Natural killer cell (primary cell): ENCODE measurements around the gene MIEF2. TPM values are rescaled to one million over a fixed set of nuclear protein-coding genes. Genes with fewer than 3 reads are reported as not detected.
"Not testable (repeated sequence)": the region's sequence is repeated elsewhere in the genome, so short reads cannot be mapped to it uniquely, and the experiment has no call there.

Experiments used
- ATAC-seq, 3 donors: fragments of 150-1000 bp in 2 of 3; fragments of 200-7000 bp in 1 of 3; cut with Tn5 transposase; 1 replicate in 1 of 3; 2 replicates in 2 of 3; pipeline ENCODE4 v1.10.0; 2021; ENCODE audit warnings: mild to moderate bottlenecking in 2 of 3, moderate library complexity in 2 of 3
- DNase-seq, 2 donors: peaks; one replicate each; pipeline versions ENCODE4 v3.0.0 to v3.0.0-alpha.2; 2013 to 2021; ENCODE audit warnings: mixed read lengths in 1 of 2
- H3K27ac ChIP-seq: one replicate; pipeline ENCODE4 v1.5.1; 2013; ENCODE audit warnings: mild to moderate bottlenecking, low read length
- H3K27me3 ChIP-seq: one replicate; pipeline ENCODE4 v1.6.1; 2013; ENCODE audit warnings: low read length; ENCODE audit not compliant: control insufficient read depth, insufficient read depth
- H3K36me3 ChIP-seq: one replicate; pipeline ENCODE4 v1.6.1; 2013; ENCODE audit warnings: low read length; ENCODE audit not compliant: control insufficient read depth, insufficient read depth
- H3K4me1 ChIP-seq: one replicate; pipeline ENCODE4 v1.6.1; 2013; ENCODE audit warnings: low read length; ENCODE audit not compliant: control insufficient read depth, insufficient read depth
- H3K4me3 ChIP-seq: one replicate; pipeline ENCODE4 v1.5.1; 2013; ENCODE audit warnings: low read length
- H3K9me3 ChIP-seq: one replicate; pipeline ENCODE4 v1.6.1; 2013; ENCODE audit warnings: low read length; ENCODE audit not compliant: control insufficient read depth, insufficient read depth
- H3K27ac Mint-ChIP-seq, 2 donors: one replicate each; pipeline ENCODE4 v1.8.0; 2022; ENCODE audit warnings: mild to moderate bottlenecking in 2 of 2, mixed read lengths in 2 of 2, moderate library complexity in 1 of 2
- H3K27me3 Mint-ChIP-seq, 2 donors: one replicate each; pipeline ENCODE4 v1.8.0; 2022; ENCODE audit warnings: low read depth in 2 of 2, mixed read lengths in 2 of 2
- H3K36me3 Mint-ChIP-seq: one replicate; pipeline ENCODE4 v1.8.0; 2022; ENCODE audit warnings: mixed read lengths
- H3K4me1 Mint-ChIP-seq, 2 donors: one replicate each; pipeline ENCODE4 v1.8.0; 2022; ENCODE audit warnings: mixed read lengths in 2 of 2
- H3K4me3 Mint-ChIP-seq: one replicate; pipeline ENCODE4 v1.8.0; 2022; ENCODE audit warnings: mild to moderate bottlenecking, moderate library complexity, mixed read lengths
- H3K9me3 Mint-ChIP-seq, 2 donors: one replicate each; pipeline ENCODE4 v1.8.0; 2022; ENCODE audit warnings: mixed read lengths in 2 of 2
- CTCF ChIP-seq: fragments of 200-600 bp; IDR thresholded peaks from one replicate; pipeline ENCODE4 v1.8.0; 2022; ENCODE audit warnings: antibody characterized with exemption
- WGBS: methylation state at CpG from one replicate; pipeline ENCODE4 v1.1.7; 2013; ENCODE audit warnings: missing lambda C conversion rate; ENCODE audit not compliant: insufficient coverage; 5-methylcytosine and 5-hydroxymethylcytosine counted together
- intact Hi-C: fragments of 100-400 bp; cut with micrococcal nuclease; formaldehyde crosslinking; loops from one replicate; pipeline ENCODE4 v1.14.2; 2022
- total RNA-seq, 4 donors: library from RNA; stranded (reverse); fragments of 120-200 nt in 1 of 4; gene quantifications; one replicate each; pipeline versions ENCODE4 v1.2.3 to v1.2.4, GENCODE V29; 2013 to 2022

Gene MIEF2
- total RNA-seq, 3 donors from 2014 or later (not counting 1 experiment from before 2014, with no cell fraction given), result 10.6 to 12.8 (median 11.3) TPM

DNA sequence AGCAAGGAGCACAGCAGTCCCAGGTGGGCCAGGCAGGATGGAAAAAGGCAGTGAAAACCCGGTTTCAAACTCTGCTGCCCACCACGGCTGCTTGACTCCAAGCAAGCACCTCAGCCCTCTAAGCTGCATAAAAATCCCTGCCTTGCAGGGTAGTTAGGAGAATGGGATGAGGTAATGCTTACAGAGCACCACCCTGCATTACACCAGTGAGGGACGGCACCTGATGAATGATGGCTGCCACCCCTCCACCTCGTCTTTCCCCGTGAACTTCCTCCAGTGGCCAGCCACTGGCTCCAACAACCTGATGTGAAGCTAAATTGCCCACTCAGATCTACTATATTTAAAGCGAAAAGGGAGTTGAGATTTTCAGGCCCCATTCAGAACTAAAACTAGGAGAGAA lies 21.3 kb downstream of the MIEF2 start:
- Histone ChIP-seq H3K27ac (no peak overlapping the region), H3K9me3 (no peaks in the 10 kb centered on the region), H3K4me1 (no peaks in the 10 kb centered on the region), H3K4me3 (no peak overlapping the region), H3K27me3 (no peaks in the 10 kb centered on the region), H3K36me3 (peaks cover 69% of the 10 kb centered on the region)
- Mint-ChIP-seq H3K36me3 (no peaks in the 10 kb centered on the region), H3K4me3 (no peak overlapping the region), H3K27me3 (no peaks in the 10 kb centered on the region), H3K9me3 (no peaks in the 10 kb centered on the region), H3K27ac (no peak overlapping the region), H3K4me1 (no peaks in the 10 kb centered on the region)
- ATAC-seq (no peak), DNase-seq (no peak)
- 93% methylated on average over 6 of the region's 6 CpGs for WGBS
- TF ChIP-seq CTCF, result no peak
- intact Hi-C loops, result no loop called here

GRCh38 chr17:18285296-18285695 lies 24.8 kb downstream of the MIEF2 start:
- Histone ChIP-seq H3K4me1 (no peaks in the 10 kb centered on the region), H3K4me3 (no peak overlapping the region), H3K36me3 (peaks cover 57% of the 10 kb centered on the region), H3K9me3 (no peaks in the 10 kb centered on the region), H3K27me3 (no peaks in the 10 kb centered on the region), H3K27ac (no peak overlapping the region)
- H3K27me3 Mint-ChIP-seq, result no peaks in the 10 kb centered on the region
- no peaks in the 10 kb centered on the region for H3K9me3 Mint-ChIP-seq
- no peak for TF ChIP-seq CTCF
- no peak overlapping the region for H3K4me3 Mint-ChIP-seq
- WGBS, result 96% methylated on average over 11 of the region's 11 CpGs
- no peaks in the 10 kb centered on the region for H3K36me3 Mint-ChIP-seq
- DNase-seq (no peak), ATAC-seq (no peak)
- H3K4me1 Mint-ChIP-seq, result no peaks in the 10 kb centered on the region
- no peak overlapping the region for H3K27ac Mint-ChIP-seq
- intact Hi-C loops, result no loop called here

GRCh38 chr17:18291718-18292540 lies 31.5 kb downstream of the MIEF2 start:
- no peak overlapping the region for H3K27ac ChIP-seq
- 96% methylated on average over 11 of the region's 15 CpGs for whole genome bisulfite sequencing
- Mint-ChIP-seq H3K36me3 (no peaks in the 10 kb centered on the region), H3K27ac (no peak overlapping the region), H3K4me1 (no peaks in the 10 kb centered on the region), H3K4me3 (no peak overlapping the region), H3K27me3 (no peaks in the 10 kb centered on the region), H3K9me3 (no peaks in the 10 kb centered on the region)
- no peaks in the 10 kb centered on the region for H3K4me1 ChIP-seq
- ATAC-seq (no peak), DNase-seq (no peak)
- no peaks in the 10 kb centered on the region for H3K27me3 ChIP-seq
- H3K9me3 ChIP-seq, result no peaks in the 10 kb centered on the region
- intact Hi-C loops, result no loop called here
- no peak overlapping the region for H3K4me3 ChIP-seq
- H3K36me3 ChIP-seq, result peaks cover 30% of the 10 kb centered on the region
- no peak for TF ChIP-seq CTCF

- H3K9me3 ChIP-seq, H3K27me3 Mint-ChIP-seq, H3K9me3 Mint-ChIP-seq, intact Hi-C loops, DNase-seq, H3K27ac Mint-ChIP-seq, H3K27me3 ChIP-seq, ATAC-seq, H3K4me1 ChIP-seq, H3K4me3 ChIP-seq, H3K27ac ChIP-seq, H3K4me3 Mint-ChIP-seq, H3K4me1 Mint-ChIP-seq: not testable (repeated sequence)
- peaks cover 14% of the 10 kb centered on the region for H3K36me3 Mint-ChIP-seq
- H3K36me3 ChIP-seq, result peaks cover 40% of the 10 kb centered on the region
- 98% methylated on average over 20 of the region's 30 CpGs for WGBS
Observed at GRCh38 chr17:18298061-18298460, 37.6 kb downstream of the MIEF2 start.
